ENCODE data around the gene CEND1.

- TF ChIP-seq CTCF (IDR thresholded peaks at IDR 0.05; ENCODE audit: low read length) = no peak
- TF ChIP-seq EZH2 (optimal IDR thresholded peaks at IDR 0.05; ENCODE audit: low read depth, low read length) = no peak
These were observed 23.6 kb downstream of the CEND1 start for GRCh38 chr11:766106-766935.

Data from MM.1S (cell line).